H1 (cell line): ENCODE measurements around the gene NARS2.

Experiments used
- CBX5 ChIP-seq: fragments of 300-800, 300-1000 bp; sonication (generic); IDR thresholded peaks from 2 replicates; pipeline ENCODE4 v1.7.1; 2016; ENCODE audit warnings: antibody characterized with exemption, low read length, low read depth
- CEBPB ChIP-seq: IDR thresholded peaks from 2 replicates; pipeline ENCODE4 v1.6.1; 2012; ENCODE audit warnings: low read depth, low read length
- EP300 ChIP-seq, 2 experiments: IDR thresholded peaks; 1 replicate in 1 of 2; 2 replicates in 1 of 2; pipeline ENCODE4 v1.6.1; 2011 to 2012; ENCODE audit warnings: low read depth in 2 of 2, low read length in 2 of 2, mild to moderate bottlenecking in 2 of 2, borderline replicate concordance in 1 of 2, inconsistent platforms in 1 of 2, moderate library complexity in 1 of 2
- EZH2 ChIP-seq: fragments of 200-600 bp; sonication (generic); IDR thresholded peaks from 2 replicates; pipeline ENCODE4 v1.7.1; 2012; ENCODE audit warnings: low read depth, mild to moderate bottlenecking, moderate library complexity, low read length, inconsistent platforms; ENCODE audit not compliant: severe bottlenecking
- JUND ChIP-seq: IDR thresholded peaks from 2 replicates; pipeline ENCODE4 v1.6.1; 2011; ENCODE audit warnings: mild to moderate bottlenecking, improper control_type of control experiment, low read length
- MAFK ChIP-seq: IDR thresholded peaks from 2 replicates; pipeline ENCODE4 v1.6.1; 2012; ENCODE audit warnings: low read depth, mild to moderate bottlenecking, improper control_type of control experiment, low read length
- POLR2A ChIP-seq, 2 experiments: IDR thresholded peaks; 1 replicate in 1 of 2; 2 replicates in 1 of 2; pipeline ENCODE4 v1.6.1; 2011; ENCODE audit warnings: low read depth in 2 of 2, low read length in 2 of 2, mild to moderate bottlenecking in 2 of 2; ENCODE audit errors: control extremely low read depth in 1 of 2
- SP1 ChIP-seq: IDR thresholded peaks from 2 replicates; pipeline ENCODE4 v1.6.1; 2011; ENCODE audit warnings: low read depth, low read length
- TEAD4 ChIP-seq: IDR thresholded peaks from 2 replicates; pipeline ENCODE4 v1.6.1; 2012; ENCODE audit warnings: low read depth, low read length, inconsistent platforms, mixed read lengths
- TF ChIP-seq, protein P1 (sequence below): IDR thresholded peaks from 2 replicates; pipeline ENCODE4 v1.6.1; 2011; ENCODE audit warnings: low read depth, mild to moderate bottlenecking, low read length; ENCODE audit not compliant: insufficient read depth
- TF ChIP-seq, protein P2 (sequence below), 3 experiments: IDR thresholded peaks; 1 replicate in 2 of 3; 2 replicates in 1 of 3; pipeline versions ENCODE4 v1.5.1 to v1.6.1; 2011; ENCODE audit warnings: low read length in 3 of 3, mild to moderate bottlenecking in 3 of 3, inconsistent platforms in 2 of 3, low read depth in 1 of 3, moderate library complexity in 1 of 3; ENCODE audit not compliant: insufficient read depth in 1 of 3; ENCODE audit errors: control extremely low read depth in 1 of 3
- TF ChIP-seq, protein P3 (sequence below): IDR thresholded peaks from 2 replicates; pipeline ENCODE4 v1.6.1; 2012; ENCODE audit warnings: inconsistent platforms

DNA sequence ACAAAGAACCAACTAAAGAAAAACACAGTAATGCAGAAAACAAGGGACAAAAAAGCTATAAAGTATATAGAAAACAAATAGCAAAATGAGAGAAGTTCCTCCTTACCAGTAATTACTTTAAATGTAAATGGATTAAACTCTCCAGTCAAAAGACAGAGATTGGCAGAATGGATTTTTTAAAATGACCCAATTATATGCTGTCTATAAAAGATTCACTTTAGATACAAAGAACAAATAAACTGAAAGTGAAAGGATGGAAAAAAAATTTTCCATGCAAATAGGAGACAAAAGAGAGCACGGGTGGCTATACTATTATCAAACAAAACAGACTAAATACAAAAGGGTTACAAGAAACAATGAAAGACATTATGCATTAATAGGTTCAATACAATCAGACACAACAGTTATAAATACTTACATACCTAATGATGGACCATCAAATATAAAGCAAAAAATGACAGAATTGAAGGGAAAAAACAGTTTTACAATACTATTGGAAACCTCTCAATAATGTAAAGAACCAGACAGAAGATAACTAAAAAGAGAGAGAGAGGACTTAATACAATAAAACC lies 64.6 kb downstream of the NARS2 start:
- TF ChIP-seq EP300 (IDR thresholded peaks at IDR 0.05; ENCODE audit: borderline replicate concordance in 1 of 2, low read depth in 2 of 2, low read length in 2 of 2) (no peak), POLR2A (IDR thresholded peaks at IDR 0.05; ENCODE audit: control extremely low read depth in 1 of 2, low read depth in 2 of 2, low read length in 2 of 2) (no peak), SP1 (no peak), TEAD4 (no peak), CEBPB (no peak), MAFK (no peak), CBX5 (no peak), EZH2 (no peak), JUND (no peak)
- TF ChIP-seq, protein P1, sequence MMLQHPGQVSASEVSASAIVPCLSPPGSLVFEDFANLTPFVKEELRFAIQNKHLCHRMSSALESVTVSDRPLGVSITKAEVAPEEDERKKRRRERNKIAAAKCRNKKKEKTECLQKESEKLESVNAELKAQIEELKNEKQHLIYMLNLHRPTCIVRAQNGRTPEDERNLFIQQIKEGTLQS = no peak
- TF ChIP-seq, protein P2, sequence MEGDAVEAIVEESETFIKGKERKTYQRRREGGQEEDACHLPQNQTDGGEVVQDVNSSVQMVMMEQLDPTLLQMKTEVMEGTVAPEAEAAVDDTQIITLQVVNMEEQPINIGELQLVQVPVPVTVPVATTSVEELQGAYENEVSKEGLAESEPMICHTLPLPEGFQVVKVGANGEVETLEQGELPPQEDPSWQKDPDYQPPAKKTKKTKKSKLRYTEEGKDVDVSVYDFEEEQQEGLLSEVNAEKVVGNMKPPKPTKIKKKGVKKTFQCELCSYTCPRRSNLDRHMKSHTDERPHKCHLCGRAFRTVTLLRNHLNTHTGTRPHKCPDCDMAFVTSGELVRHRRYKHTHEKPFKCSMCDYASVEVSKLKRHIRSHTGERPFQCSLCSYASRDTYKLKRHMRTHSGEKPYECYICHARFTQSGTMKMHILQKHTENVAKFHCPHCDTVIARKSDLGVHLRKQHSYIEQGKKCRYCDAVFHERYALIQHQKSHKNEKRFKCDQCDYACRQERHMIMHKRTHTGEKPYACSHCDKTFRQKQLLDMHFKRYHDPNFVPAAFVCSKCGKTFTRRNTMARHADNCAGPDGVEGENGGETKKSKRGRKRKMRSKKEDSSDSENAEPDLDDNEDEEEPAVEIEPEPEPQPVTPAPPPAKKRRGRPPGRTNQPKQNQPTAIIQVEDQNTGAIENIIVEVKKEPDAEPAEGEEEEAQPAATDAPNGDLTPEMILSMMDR (IDR thresholded peaks at IDR 0.05; ENCODE audit: control extremely low read depth in 1 of 3, insufficient read depth in 1 of 3, low read depth in 1 of 3, low read length in 3 of 3) = no peak
- TF ChIP-seq, protein P3, sequence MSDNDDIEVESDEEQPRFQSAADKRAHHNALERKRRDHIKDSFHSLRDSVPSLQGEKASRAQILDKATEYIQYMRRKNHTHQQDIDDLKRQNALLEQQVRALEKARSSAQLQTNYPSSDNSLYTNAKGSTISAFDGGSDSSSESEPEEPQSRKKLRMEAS = no peak
